Hepatocyte (in vitro differentiated cells): ENCODE results near the gene KASH5.

Experiments used
- CTCF ChIP-seq: fragments of 200-600 bp; sonication (generic); IDR thresholded peaks from 2 replicates; pipeline ENCODE4 v1.5.1; 2016; ENCODE audit warnings: antibody characterized with exemption, mild to moderate bottlenecking; ENCODE audit not compliant: poor library complexity
- EZH2 ChIP-seq: fragments of 200-600 bp; sonication (generic); IDR thresholded peaks from 2 replicates; pipeline ENCODE4 v1.6.1; 2016; ENCODE audit warnings: antibody characterized with exemption, mild to moderate bottlenecking, borderline replicate concordance

- TF ChIP-seq CTCF (no peak), EZH2 (no peak)
Observed at GRCh38 chr19:49407482-49408015, 19.5 kb downstream of the KASH5 start.
